GM15510 (cell line): Measurements from ENCODE around the gene SEC61A2.

Source experiments
- POLR2A ChIP-seq: IDR thresholded peaks from 3 replicates; pipeline ENCODE4 v1.6.1; 2011; ENCODE audit warnings: borderline replicate concordance; ENCODE audit not compliant: insufficient read length; ENCODE audit errors: extremely low read depth

SEC61A2 gene

DNA sequence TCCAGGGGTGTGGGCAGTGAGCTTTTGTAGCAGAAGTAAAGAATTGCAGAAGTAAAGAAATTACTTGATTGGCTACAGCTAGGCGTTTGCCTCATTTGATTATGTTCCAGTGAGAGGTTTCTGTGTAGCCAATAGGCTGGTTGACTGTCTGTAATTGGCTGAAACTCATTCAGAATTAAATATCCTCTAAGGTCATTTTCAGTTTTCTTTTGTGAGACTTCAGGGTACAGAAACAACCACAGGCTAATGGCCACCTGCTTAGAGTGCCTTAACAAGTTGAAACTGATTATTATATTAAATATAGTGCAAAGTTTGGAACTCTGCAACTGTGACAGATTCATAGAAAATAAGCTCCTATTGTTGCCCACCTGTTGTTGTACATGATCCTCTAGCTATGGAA lies 10.6 kb downstream of the SEC61A2 start:
- no peak for TF ChIP-seq POLR2A

DNA sequence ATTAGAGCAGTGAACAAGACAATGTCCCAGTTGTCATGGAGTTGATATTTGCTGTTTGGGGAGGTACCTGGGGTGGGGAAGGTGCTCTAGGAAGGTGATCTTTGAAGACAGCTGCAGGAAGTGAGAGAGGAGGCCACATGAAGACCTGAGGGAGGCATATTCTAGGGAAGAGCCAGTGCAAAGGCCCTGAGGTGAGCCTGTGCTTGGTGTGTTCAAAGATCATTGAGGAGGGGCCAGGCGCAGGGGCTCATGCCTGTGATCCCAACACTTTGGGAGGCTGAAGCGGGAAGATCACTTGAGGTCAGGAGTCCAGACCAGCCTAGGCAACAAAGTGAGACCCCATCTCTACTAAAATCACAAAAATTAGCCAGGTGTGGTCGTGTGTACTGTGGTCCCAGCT lies 15.1 kb downstream of the SEC61A2 start:
- no peak for TF ChIP-seq POLR2A

DNA sequence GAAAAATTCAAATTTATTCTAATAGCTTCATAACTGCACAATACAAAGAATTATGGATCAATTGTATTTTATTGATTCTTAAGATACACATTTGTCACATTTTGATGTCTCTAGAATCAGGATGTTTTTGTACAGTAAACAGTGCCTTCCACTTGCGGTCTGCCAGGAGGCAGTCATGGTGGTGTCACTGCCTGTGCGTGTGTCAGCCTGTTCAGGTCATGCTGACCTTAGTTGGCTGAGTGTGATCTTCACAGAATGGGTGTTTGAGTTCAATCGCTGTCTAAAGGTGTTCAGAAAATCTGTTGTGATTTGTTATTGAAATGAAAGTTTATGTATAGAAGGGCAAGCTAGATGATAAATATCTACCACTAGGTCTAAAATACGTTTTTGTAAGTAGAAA lies 20.7 kb downstream of the SEC61A2 start:
- no peak for TF ChIP-seq POLR2A

DNA sequence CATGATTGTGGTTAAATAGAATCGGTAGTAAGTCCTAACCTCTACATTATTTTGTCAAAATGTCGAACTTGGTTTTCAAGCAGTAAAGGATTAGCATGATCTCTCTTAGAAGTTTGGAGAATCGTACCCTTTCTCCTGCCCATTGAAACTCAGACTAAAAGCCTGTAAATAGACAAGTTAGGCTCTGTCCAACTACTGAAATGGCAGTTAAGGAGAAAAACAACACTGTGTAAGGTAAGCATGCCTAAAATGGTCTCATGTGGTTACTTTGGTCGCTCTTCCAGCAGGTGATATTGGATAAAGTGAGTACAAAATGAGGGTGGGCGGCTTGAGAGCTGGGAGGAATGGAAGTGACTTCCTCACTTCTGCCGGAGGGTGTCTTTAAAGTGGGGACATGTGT lies 25.0 kb downstream of the SEC61A2 start:
- TF ChIP-seq POLR2A: no peak

DNA sequence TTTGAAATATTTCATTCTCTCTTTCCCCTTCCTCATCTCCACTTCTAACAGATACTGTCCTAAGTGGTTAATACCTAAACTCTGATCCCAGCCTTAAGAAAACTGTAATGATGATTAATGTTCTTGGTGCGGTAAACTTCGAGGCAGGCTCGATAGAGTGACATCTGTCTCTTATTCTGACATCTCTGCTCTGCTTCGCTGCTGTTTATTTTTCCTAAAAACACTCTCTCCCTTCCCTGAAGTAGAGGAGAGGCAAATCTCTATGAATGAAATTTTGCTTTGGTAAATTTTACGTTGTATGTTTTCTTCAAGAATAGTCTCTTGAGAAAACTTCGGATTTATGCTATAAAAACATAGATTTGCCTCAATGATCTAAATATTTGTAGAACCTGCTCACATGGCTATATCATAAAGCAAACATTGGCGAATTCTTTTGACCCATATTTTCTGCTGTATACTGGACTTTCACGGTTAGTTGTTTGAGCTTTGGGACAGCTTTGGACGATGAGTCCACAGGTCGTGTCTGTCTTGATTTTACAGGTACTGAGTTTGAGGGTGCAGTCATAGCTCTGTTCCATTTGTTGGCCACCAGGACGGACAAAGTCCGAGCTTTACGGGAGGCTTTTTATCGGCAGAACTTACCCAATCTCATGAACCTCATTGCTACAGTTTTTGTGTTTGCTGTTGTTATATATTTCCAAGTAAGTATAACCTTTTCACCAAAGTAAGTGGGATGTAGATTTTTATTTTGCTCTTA lies 27.1 kb downstream of the SEC61A2 start:
- no peak for TF ChIP-seq POLR2A

DNA sequence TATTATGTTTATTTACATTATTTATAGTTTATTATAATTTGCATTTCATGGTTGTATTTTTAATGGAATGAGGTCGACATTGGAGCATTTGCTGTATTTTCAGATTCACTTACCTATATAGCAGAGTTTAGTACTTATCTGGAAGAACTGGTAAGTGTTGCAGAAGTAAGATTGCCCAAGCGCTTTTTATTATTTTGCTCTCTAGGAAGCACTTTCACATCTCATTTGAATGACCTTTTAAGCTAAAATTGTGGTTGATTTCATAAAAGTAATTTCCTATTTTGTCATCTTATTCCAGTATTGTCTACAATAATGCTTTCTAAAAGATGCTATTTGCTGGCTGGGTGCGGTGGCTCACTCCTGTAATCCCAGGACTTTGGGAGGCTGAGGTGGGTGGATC lies 28.6 kb downstream of the SEC61A2 start:
- no peak for TF ChIP-seq POLR2A

DNA sequence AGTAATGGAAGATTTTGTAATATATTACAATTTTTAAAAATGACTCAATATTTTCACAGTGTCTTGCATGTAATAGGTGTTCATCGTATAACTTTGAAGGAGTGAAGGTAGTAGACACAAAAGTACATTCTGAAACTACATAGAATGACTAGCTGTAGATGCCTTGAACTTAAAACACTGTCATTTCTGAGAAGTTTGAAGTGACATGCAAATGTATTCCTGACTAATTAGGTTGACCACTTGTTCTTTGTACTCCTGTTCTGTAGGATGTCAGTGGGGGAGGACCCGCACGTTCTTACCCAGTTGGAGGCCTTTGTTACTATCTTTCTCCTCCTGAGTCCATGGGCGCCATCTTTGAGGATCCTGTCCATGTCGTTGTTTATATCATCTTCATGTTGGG lies 31.2 kb downstream of the SEC61A2 start:
- TF ChIP-seq POLR2A: no peak

DNA sequence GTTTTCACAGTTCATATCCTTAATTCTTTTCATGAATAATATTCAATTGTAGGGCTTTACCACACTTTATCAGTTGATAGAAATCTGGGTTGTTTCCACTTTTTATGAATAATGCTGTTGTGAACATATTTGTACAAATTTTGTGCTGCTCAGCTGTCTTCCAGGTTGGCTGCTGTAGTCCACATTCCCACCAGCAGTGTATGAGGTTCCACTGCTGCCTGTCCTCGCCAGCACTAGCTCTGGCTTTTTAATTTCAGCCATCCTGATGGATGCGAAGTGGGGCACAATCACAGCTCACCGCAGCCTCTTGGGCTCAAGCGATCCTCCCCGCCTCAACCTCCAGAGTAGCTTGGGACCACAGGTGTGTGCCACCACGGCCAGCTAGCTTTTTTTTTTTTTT lies 33.5 kb downstream of the SEC61A2 start:
- TF ChIP-seq POLR2A: no peak

DNA sequence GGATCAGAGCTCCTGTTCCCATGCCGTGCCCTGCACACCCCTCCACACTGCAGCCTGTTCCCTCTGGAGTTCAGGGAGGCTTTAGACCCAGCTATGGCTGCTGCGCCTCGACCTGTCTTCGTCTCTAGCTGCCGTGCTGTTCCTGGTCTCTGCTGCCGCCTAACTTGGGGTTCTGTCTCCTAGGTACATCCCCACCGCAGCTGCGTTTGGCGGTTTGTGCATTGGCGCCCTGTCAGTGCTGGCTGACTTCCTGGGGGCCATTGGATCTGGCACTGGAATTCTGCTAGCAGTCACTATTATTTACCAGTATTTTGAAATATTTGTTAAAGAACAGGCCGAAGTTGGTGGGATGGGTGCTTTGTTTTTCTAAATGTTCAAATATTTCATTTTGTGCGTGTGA lies 34.6 kb downstream of the SEC61A2 start:
- no peak for TF ChIP-seq POLR2A

DNA sequence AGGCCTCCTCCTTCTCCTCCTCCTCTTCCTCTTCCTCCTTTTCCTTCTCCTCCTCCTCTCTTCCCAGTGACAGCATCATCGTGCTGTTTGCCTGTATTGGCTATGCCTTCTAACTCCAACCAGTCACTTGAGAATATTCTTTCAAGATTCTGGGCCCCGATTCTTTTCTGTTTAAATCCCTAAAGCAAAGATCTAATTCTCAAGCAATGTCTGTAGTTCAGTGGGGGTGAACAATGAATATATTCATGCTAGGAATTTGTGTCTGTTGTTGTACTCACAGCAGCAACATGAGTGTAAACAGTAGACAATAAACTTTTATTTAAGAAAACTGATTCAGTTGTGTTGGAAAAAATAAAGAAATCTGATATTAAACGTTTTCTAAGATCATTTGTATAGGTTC lies 35.6 kb downstream of the SEC61A2 start:
- no peak for TF ChIP-seq POLR2A

DNA sequence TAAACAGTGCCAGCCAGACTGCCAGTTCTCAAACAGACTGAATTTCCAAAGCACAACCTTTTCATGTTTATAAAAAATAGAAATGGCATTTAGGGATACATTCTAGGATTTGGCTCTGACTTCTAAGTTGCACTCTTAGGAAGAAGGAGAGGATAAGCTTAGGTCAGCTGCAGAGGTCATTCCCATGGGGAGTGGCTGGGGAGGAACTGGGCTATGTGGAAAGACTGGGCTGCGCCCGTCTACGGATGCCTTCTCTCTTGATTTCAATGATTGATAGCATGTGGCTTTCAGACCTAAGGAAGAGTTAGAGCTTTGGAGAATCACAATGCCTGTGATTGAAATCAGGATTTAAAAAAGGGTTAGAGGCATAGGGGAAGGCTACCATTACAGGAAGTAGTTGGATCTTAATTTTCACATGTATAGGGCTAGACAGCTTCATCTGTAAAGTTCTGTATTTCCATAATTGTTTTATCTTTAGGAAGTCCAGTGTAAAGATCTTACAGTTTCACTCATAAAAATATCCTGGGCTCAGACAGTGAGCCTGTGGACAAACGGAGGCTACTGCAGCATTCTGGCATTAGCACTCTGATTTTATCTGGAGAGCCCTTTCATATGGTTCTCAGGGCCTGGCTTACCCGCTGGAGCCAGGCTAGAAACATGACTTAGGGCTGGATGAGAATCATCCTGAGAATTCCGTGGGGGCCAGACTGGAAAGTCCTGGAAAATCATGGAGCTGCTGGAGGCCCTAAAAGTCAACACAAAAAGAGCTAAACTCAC lies 36.7 kb downstream of the SEC61A2 start:
- TF ChIP-seq POLR2A: no peak

DNA sequence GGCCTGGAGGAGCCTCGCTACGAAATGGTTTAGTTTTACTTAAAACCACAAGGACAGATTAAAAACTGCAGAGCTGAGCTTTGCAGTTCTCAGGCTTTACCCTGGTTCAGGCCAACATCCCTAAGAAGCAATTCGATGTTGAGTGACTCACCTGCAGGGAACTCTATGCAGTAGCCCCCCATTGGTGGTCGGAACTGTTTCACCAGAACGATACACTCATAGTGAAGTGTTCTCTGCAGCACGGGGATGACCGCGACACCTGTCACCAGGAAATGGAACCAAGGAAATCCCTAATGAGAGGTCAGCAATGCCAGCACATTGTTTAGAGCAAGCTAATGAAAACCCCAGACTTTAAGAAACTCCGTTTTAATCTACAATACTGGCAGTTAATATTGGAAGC lies 48.2 kb downstream of the SEC61A2 start:
- TF ChIP-seq POLR2A: no peak

DNA sequence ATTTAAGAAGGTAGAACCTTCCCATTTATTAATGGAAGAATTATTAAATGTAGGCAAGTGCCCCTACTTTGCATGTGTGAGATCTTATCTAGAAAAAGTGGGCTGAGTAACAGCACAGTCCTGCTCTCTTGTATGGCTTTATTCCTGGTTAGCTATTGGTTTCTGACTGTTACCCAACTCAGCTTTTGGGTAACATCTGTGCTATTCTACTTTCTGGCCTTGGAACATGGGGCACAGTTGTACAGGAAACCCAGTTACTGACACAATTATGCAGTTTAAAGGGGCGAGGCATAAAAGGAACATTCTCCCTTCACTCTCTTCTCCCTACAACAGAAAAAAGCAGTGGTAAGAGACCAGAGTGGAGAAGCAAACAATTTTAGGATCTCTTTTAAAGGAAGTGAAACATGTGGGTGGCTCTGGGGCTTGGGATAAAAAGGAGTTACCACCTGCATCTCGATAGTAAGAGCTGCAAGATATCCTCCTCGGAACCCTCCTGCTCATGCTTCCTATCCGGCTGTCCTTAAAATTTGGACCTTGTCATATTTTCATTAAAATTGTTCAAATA lies 50.2 kb downstream of the SEC61A2 start:
- no peak for TF ChIP-seq POLR2A

DNA sequence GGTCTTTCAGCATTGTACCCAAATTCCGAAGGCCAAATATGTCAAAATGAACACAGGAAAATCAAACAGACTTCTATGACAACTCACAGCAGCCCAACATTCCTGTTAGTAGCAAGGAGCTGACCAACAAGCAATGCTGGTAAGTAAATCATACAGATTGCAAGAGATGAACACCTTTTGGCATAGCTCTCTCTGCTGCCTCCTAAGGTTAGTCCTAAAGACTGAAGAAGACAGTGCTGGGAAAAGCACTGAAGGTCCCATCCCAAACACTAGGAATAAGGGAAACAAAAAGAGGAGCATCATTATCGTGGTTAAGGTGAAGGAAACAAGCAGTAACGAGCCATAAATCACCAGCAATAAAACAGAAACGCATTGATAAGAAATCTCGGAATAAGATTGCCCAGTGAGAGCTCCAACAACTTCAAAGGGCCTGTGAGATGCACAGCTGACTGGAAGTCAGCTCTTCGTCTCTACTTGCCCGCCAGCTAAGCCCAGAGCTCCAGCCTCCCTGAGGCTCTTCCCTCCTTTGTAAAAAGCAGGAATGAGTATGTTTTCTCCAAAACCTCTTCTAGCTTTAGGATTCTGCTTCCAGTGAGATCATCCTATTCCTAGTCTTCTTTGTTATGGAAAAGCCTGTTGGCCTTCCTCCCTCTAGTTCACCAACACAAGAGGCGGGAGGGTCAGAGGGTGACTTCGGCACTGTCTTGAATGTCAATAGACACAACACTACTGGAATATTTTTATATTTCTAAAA lies 50.9 kb downstream of the SEC61A2 start:
- no peak for TF ChIP-seq POLR2A
